Measurements from ENCODE around the gene NKAIN2.
"Not testable (repeated sequence)": the region's sequence is repeated elsewhere in the genome, so short reads cannot be mapped to it uniquely, and the experiment has no call there.

Gene NKAIN2

DNA sequence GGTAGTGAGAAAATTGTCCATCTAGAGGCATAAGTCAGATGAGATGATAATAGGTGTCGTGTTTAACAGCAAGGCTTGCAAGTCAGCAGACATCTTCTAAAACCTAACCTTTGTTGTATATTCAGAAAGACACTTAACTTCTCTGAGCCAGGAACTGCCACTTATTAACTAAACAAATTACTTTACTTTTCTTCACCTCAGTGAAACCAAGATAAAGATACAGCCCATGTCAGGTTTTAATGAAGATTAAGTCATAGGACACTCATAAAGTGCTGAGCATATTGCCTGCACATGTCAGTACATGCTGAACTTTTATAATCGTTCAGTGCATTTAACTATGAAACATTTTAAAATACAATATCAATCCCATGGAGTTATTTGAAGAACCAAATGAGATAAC lies 286.8 kb downstream of the NKAIN2 start:
- no peak for DNase-seq (ENCODE audit: low spot score)

DNA sequence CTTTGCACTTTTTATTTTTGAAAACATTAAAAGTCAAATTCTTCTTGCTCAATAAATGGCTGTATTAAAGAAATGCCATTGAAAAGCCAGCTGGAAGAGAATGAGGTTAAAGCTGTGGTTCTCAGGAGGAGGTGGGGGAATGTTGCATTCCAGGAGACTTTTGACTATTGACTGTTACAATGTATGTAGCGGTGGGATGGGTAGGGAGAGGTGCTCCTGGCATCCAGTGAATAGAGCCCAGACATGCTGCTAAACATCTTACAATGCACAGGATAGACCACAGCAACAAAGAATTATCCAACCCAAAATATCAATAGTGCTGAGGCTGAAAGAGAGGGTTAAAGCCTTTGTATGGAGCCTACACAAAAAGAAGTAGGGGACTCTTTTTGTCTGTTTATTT lies 295.9 kb downstream of the NKAIN2 start:
- DNase-seq (ENCODE audit: low spot score), result no peak

DNA sequence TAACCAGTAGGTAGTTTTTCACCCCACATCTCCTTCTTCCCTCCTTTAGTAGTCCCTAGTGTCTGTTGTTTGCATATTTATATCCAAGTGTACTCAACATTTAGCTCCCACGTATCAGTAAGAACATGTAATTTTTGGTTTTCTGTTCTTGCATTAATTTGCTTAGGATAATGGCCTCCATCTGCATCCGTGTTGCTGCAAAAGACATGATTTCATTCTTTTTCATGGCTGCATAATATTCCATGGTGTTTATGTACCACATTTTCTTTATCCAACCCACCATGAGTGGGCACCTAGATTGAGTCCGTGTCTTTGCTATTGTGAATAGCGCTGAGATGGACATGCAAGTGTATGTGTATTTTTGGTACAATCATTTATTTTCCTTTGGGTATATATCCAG lies 306.8 kb downstream of the NKAIN2 start:
- no peak for DNase-seq (ENCODE audit: low spot score)

DNA sequence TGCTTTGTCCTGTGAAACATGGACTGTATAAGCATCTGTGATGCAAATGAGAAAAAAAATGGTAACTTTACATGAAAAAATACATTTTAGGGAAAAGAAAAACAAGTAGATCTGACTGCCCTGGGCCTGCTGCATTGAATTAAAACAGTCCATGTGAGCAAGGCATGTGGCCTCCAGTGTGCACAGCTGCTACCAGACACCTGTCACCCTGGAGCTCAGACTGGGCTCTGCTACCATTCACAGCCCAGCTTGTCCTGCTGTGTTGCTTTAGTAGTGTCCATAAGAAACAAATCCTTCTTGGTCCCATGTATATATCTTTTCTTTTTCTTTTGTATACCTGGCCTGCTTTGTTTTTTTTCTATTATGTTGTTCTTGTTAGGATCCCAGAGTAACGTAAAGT lies 315.9 kb downstream of the NKAIN2 start:
- no peak for DNase-seq (ENCODE audit: low spot score)

DNA sequence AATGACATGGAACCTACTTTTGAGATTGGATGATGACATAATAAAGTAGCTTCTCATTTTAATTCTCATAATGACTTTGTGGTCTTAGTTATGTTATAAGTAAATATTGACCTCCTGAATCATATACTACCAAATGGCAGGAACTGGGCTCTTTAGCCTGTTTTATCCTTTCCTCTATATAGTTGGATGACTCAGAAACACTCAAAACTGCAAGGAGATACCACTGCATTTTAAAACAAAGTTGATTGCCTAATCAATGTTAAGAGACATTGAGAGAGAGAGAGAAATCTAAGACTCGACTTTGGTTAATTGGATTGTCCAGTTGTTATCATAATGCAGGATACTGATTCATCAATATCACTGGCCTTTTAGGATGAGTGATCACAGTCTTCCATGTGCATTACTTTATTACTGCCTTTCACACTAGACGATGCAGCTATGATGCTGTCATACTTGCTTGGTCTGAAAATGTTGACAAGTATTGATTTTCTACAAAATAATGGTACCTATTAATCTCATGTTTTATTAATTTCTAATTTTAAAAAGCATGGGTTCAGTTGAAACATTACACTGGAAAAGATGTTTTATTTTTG lies 320.0 kb downstream of the NKAIN2 start:
- no peak for DNase-seq (ENCODE audit: low spot score)

DNA sequence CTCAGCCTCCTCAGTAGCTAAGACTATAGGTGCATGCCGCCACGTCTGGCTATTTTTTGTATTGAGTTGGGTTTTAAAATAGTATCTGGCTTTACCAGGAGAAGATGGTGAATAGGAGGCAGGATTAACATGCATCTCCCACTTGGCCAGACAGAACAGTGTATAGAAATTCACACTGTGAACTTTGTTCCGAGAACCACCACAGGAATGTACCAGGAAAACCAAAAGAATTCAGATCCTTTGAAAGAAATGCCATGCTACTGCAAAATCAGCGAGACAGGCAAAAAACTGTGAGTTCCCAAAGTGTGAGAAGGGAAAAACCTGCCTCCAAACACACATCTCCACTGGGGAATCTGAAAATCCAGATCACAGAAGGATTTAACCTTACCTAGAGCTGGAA lies 327.6 kb downstream of the NKAIN2 start:
- DNase-seq (ENCODE audit: low spot score), result no peak

DNA sequence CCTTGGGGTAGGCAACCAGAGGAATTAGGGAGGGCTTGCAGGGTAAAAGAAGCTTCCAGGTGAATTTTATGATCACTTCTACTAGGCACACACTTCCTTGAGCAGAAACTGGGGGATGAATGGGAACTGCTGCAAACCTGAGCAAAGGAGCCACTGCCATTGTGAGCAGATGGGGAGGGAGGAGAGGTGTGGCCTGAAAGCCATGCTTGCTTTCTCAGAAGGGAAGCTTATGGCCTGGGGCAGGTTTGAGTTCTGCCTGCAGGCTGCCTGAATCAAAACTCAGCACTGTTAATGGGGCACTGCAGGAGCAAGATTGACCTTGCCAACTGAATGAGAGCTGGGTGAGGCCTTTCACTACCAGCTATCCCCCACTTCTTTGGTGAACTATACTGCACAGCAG lies 328.1 kb downstream of the NKAIN2 start:
- DNase-seq (ENCODE audit: low spot score), result no peak

DNA sequence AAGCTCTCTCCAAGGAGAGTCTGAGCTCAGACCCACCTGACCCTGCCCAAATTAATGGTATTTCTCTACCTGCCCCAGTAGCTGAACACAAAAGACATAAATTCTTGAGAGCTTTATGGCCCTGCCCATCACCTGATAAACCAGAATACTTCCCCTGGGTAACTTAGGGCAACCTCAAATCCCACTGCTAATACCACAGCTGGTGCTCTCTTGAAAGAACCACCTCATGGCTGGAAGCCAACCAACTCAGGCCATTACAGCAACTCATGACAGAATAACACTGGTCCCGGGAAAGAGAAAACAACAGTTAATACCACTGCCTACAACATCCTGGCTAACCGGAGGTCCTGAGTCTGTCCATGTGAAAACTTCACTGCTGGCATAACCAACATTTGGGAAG lies 328.6 kb downstream of the NKAIN2 start:
- no peak for DNase-seq (ENCODE audit: low spot score)

DNA sequence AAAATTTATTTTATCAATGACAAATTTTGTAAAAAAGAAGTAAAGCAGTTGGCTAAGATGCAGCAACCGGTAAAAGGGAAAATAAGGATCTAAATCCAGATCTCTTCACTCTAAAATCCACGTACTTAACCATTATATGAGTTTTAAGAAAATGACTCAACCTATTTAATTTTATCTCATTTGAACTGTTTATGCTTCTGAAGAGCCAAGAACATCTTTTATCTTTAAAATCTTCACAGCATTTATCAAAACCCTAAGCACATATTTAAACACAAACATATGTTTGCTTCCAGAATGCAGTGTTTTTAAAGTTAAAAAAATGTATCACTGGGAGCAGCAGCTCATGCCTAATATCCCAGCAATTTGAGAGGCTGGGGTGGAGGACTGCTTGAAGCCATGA lies 339.2 kb downstream of the NKAIN2 start:
- no peak for DNase-seq (ENCODE audit: low spot score)

DNA sequence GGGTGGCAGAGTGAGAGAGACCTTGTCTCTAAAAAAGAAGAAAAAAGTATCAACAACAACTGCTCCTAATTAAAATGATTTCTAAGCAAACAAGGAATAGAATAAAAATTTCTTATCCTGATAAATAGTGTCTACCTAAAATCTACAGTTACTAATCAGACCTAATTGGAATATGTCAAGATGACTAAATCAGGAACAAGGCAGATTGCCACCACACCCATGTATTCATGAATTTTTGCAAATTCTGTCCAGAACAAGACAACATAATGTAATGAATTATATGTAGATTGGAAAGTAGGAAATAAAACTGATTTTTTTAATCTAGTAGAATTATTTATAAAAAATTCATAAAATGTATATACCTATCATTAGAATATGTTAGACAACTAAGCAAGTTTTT lies 339.8 kb downstream of the NKAIN2 start:
- DNase-seq (ENCODE audit: low spot score), result no peak

DNA sequence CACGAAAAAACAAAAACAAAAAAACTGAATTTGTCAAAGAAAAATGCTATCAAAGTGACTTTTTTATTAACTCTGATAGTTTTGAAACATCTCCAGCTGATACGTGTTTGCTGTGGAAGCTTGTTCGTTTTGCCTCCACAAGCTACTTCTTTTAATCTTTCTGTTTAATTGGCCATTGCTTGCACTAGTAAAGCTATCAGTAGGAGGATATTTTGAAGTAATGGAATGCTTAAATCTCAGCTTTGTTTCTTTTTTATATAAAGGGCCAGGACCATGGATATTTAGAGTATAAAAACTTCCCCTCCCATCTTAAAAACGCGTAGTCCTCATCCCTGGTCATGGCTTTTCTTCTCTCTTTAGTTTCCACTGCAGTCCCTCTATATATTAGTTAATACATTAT lies 344.0 kb downstream of the NKAIN2 start:
- no peak for DNase-seq (ENCODE audit: low spot score)

DNA sequence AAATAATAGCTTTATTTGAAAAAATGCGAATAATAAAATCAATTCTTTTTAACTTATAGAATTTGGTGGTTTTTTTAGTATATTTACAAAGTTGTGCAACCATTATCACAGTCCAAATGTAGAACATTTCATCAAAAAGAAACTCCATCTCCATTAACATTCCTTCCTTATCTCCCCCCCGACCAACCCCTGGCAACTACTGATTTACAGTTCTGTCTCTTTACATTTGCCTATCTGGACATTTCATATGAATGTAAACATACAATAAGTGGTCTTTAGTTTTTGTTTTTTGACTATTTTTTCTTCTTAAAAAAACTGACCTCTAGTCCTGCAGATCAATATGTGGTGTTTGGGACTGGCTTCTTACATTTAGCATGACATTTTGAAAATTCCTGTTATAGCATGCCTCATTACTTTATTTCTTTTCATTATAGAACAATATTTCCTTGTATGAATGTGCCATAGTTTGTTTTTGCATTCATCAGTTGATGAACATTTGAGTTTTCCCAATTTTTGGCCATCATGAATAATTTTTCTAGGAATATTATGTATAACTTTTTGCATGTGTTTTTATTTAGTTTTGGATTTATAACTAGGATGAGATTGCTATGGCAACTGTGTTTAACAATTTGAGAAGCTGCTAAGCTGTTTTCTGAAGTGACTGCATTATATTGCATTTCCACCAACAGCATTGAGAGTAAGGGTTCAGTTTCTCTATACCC lies 344.7 kb downstream of the NKAIN2 start:
- no peak for DNase-seq (ENCODE audit: low spot score)

DNA sequence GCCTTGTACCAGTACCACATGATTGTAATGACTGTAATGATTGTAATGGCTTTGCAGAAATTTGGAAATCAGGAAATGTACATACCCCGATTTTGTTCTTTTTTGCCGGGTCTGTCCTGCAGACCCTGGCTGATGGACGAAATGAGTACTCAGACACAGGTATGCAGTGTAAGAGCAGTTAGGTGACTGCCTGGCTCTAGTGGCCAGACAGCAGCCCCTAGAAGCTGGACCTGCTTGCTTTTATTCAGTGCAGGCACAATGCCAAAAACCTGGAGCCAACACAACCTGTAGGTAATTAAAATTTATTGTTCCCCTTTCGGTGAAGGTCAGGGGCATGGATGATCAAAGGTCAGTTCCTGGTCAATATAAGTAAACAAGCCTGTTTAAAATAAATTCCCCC lies 346.0 kb downstream of the NKAIN2 start:
- no peak for DNase-seq (ENCODE audit: low spot score)

DNA sequence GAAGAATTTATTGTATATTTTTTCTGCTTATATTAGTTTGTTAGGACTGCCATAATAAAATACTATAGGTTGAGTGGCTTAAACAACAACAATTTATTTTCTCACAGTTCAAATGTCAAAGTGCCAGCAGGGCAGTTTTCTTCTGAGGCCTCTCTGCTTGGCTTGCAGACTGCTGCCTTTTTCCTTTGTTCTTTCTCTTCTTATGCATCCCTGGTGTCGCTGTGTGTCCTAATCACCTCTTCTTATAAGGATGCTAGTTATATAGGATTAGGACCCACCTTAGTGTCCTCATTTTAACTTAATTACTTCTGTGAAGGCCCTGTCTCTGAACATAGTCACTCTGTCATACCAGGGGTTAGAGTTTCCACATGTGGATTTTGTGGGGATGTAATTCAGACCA lies 354.4 kb downstream of the NKAIN2 start:
- DNase-seq (ENCODE audit: low spot score), result no peak

DNA sequence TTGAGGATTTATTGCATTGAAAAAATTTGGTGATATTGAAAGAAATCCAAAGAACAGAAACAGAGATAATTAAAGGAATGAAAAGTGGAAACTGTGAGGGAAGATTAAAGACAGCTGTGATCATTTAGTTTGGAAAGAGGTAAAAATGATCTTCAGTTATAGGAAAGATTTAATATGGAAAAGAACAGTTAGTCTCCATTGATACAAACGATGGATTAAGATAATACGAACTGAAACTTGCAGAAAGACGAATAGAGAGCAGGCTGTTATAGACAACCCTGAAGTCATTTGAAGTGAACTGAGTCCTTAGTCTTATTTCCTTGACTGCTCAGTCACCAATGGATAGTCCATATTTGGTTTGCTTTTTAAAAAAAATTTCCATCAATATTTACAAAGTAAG lies 360.0 kb downstream of the NKAIN2 start:
- DNase-seq (ENCODE audit: low spot score), result no peak

DNA sequence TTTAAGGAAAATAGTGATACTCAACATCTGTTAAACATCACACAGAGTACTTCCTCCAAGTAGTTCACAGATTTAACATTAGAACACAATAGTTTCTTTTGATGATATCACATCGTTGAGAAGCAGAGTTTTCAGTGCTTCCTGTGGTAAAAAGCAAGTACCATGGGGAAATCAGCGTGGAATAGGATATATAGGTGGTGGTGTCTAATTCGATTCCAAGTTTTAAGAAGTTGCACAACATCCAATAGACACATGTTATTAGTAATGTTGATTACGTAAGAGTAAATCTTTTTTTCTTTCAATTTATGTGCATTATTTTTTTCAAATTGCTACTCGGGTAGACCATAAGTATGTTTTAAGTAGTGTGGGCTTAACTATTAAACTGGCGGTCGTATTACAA lies 360.7 kb downstream of the NKAIN2 start:
- no peak for DNase-seq (ENCODE audit: low spot score)

DNA sequence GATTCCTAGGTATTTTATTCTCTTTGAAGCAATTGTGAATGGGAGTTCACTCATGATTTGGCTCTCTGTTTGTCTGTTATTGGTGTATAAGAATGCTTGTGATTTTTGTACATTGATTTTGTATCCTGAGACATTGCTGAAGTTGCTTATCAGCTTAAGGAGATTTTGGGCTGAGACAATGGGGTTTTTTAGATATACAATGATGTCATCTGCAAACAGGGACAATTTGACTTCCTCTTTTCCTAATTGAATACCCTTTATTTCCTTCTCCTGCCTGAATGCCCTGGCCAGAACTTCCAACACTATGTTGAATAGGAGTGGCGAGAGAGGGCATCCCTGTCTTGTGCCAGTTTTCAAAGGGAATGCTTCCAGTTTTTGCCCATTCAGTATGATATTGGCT lies 363.6 kb downstream of the NKAIN2 start:
- not testable (repeated sequence) for DNase-seq (ENCODE audit: low spot score)

DNA sequence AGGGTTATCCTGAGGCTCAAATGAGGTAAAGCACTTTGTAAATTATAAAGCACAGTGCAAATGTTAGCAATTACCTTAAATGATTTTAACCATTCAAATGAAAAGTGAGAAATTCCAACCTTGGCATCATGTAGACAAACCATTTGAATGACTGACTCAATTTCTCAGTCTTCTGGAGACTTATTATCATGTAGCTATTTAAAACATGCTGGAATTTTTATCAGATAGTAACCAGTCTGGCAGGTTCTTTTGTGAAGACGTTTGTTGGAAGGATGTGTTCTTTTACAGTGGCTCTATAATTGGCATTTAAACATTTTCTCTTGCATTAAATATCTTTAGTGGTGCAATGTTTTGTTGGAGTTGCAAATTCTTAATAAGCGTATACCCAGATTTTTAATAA lies 386.6 kb downstream of the NKAIN2 start:
- no peak for DNase-seq (ENCODE audit: low spot score)

DNA sequence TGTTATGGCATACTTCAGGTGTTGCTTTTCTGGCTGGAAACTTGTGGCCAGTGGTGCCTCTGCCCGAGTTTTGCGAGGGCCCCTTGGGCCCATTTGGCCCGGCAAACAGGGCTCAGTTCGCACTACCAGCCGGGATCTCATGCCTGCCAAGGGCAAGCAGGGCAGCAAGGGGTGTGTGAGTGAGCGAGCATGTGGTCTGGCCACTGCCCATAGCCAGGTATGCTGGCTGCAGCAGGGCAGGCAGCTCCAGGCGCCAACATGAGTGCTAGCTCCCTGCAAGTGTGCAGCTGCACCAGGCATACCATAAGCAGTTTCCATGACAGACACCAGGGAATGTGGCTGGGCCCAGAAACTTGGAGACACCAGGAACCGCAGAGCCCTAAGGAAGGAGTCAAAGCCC lies 389.5 kb downstream of the NKAIN2 start:
- no peak for DNase-seq (ENCODE audit: low spot score)

DNA sequence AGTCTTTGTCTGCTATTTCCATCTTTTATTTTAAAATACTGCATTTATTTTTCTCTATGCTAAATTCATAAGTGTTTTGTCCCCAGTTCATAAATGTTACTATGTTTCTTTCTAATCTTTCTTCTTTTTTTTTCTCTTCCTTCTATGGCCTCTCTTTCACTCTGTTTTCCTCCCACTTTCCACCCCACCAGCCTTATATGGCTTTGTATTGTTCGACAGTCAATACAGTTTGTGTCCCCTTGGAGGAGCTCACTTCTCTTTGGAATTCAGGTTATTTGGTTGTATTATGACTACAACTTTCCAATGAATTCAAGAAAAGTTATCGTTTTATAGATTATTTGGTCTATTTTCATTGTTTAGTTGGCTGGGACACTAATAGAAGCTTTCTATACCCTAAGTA lies 393.5 kb downstream of the NKAIN2 start:
- DNase-seq (ENCODE audit: low spot score), result no peak

DNA sequence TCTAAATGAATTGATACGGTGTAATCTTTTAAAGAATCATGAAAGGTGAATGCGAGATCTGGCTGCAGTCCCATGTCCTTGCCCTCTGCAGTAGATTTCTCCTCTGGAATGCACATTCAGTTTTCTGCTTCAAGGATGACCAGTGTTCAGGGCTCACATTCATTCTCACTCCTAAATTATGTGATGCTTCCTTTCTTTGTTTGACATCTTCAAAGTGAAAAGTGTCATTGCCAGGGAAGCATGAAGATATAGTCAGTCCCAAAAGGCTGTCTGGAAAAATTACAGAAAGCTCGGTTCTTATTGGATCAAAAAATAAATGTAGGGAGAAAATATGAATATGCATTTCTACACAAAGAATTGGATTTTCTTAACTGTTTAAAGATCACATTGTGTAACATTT lies 395.6 kb downstream of the NKAIN2 start:
- DNase-seq (ENCODE audit: low spot score), result no peak

DNA sequence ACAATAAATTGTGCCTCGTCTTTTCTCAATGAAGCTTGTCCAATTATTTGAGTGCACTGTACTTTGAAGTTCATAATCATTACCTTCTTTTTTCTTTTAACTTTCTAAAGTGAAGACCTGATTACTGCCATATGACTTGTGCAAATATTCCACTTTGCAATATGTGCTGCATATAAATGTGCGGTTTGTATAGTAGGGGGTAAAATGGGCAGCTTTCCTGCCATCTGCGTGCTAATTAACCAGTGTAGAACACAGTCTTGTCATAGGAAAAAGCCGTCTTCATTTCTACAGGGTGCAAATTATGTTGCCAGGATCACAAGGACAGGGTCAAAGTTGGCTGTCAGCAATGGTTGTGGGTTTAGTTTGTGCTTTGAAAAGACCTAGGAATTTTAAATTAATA lies 397.0 kb downstream of the NKAIN2 start:
- no peak for DNase-seq (ENCODE audit: low spot score)

DNA sequence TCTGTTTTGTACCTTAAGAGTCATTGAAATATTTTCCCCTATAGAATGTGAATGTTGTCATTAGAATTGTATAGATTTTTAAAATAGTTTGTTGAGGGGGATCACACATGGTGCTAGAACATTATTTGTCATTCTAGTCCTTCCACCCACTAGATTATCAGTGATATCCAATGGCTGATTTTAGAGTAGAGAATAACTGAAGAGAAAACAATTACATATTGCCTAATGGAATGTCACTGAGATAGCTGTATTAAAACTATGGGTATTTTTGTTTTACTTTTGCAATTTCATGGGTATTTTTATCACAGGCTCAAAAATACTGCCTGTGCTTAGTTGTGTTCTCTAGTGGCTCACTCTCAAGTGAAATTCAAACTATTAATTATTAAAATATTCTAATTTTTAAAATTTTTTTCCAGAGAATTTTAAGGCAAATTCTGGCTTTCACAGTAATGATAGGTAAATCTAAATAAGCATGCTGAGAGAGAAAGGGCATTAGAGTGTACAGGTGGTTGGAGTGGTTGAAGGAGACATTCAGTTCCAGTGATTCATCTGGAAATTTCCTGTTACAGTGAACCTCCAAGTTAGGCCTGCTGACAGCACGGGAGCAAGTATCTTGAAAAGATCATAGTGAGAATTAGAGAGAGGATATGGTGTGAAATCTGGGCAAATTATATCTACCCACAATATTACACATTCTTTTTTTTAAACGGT lies 399.6 kb downstream of the NKAIN2 start:
- DNase-seq (ENCODE audit: low spot score), result no peak

DNA sequence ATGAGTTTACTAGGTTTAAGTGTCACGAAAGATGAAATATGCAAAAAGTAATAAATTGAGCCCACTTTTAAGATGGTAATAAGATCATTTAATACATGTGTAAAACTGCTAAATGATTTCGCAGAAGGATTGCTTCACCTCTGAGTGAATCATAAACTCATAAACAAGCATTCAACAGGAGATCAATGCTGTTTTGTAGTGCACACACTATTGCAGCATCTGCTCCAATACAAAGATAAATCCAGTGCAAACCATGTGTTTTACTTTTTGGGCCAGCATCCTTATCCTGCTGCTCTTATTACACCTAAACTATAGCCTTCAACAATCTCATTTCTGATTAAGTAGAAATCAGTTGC lies 400.1 kb downstream of the NKAIN2 start:
- DNase-seq (ENCODE audit: low spot score), result peak; percentile 15

Data from Ammon's horn (tissue), 1 donor.